HG03139 (cell line): ENCODE data around the gene UNC13B.

Source experiments
- ATAC-seq: cut with Tn5 transposase; IDR thresholded peaks from one replicate; pipeline ENCODE4 v1.9.1; 2021; ENCODE audit not compliant: unreplicated experiment

The UNC13B gene

DNA sequence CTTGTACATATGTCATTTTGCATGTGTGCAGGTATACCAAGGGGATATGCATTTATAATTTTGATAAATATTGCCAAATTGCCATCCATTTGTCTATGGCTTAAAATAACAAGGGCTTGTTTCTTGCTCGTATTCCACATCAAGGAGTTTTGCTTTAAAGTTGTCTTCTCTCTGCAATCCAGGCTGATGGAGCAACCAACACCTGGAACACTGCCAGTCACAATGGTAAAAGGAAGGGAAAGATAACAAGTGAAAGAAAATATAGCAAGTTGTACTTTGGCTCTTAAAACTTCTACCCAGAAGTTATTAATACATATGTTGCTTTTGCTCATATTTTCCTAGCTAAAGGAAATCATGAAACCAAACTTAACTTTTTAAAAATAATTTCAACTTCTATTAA, 156.9 kb downstream of the UNC13B start:
- ATAC-seq = no peak

- no peak for ATAC-seq
These were observed 160.5 kb downstream of the UNC13B start for GRCh38 chr9:35322075-35322885.

GRCh38 chr9:35324966-35325365, 163.2 kb downstream of the UNC13B start:
- ATAC-seq = no peak

- ATAC-seq = no peak
These were observed 171.7 kb downstream of the UNC13B start for GRCh38 chr9:35333551-35333950.

GRCh38 chr9:35335164-35335563, 173.4 kb downstream of the UNC13B start:
- ATAC-seq = no peak

GRCh38 chr9:35338086-35338485, 176.3 kb downstream of the UNC13B start:
- ATAC-seq = no peak

GRCh38 chr9:35338561-35339274, 176.9 kb downstream of the UNC13B start:
- ATAC-seq = no peak

DNA sequence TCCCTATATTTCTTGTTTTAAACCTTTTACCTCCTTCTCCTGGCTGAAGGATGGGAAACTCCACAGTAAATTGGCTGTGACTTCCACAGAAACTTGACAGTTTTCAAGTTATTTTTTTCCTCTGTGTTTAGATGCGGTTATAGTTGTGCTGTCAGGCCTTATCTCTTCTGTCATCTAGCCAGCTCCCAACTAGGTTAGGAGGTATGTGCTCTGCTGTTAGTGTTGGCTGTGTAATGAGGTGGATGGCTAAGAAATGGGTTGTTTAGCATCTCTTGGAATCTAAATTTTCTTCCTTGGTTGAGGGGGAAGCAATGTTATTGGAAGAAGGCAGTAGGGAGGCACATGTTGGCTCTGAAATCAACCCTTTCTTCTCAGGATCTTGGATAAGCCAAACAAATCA, 178.2 kb downstream of the UNC13B start:
- ATAC-seq = no peak

DNA sequence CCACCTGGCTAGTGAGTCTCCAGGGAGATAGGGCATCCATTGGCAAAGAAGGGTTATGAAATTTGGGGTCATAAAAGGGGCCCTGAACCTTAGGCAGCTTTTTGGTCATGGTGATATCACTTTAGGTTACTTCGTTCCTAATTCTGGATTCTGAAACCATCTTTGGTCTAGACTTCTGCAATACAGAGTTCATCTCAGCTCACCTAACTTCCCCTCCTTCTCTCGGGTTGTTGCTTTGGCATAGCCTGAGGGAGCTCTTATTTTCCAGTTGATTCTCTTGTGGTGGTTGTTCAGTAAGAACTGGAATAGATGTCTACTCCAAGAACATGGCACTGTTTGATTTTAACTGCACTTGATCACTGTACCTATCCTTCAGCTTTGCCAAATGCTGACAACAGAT, 179.2 kb downstream of the UNC13B start:
- no peak for ATAC-seq

DNA sequence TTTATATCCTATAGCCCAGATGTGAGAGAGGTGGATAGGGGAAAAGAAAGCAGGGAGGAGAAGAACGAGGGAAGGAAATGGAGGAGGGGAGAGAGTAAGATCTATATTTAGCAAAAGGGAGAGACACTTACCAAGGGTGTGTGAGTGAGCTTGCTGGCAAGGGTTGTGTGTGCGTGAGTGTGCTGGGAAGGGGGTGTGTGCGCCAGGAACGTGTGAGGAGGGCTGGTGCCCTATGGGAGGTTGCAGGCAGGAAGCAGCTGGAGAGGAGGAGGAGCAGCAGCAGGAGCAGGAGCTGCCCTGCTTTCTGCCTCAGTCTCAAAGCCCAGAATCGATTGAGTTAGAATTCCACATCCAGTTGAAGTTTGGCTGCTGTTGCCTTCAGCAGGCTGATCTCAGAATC, 179.8 kb downstream of the UNC13B start:
- no peak for ATAC-seq

DNA sequence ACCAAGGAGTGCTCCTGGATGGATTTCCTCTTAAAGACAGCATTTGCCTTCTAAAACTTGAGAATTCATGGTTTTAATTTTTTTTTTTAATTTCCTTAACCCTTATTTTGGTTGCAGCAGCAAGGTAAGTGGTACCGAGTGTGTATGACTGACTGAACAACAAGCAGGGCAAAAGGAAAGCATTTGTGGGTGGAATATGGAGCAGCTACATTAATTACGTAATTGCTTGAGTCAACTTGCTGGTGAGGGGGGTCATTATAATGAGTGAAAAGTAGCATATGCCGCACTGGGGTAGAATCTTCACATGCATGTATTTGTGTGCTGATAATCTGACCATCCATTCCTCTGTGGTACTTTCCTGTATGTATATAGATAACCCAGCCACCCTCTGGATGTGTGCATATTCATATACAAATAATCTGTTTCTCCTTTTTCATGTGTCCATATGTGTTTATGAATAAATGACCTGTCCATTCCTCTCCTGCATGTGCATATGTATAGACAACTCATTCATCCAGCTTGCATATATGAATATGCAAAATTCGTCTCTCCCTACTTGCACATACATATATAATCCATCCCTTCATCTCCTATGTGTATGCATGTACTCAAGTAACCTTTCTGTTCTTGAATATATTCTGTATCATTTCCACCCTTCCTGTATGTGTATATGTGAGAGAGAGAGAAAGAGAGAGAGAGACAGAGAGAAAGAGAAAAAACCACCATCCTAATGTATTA, 180.6 kb downstream of the UNC13B start:
- no peak for ATAC-seq

GRCh38 chr9:35348109-35348508, 186.3 kb downstream of the UNC13B start:
- ATAC-seq = no peak

GRCh38 chr9:35349287-35349990, 187.6 kb downstream of the UNC13B start:
- ATAC-seq = no peak

- no peak for ATAC-seq
These were observed 188.4 kb downstream of the UNC13B start for GRCh38 chr9:35350212-35350611.

- ATAC-seq = no peak
These were observed 189.2 kb downstream of the UNC13B start for GRCh38 chr9:35350827-35351549.

DNA sequence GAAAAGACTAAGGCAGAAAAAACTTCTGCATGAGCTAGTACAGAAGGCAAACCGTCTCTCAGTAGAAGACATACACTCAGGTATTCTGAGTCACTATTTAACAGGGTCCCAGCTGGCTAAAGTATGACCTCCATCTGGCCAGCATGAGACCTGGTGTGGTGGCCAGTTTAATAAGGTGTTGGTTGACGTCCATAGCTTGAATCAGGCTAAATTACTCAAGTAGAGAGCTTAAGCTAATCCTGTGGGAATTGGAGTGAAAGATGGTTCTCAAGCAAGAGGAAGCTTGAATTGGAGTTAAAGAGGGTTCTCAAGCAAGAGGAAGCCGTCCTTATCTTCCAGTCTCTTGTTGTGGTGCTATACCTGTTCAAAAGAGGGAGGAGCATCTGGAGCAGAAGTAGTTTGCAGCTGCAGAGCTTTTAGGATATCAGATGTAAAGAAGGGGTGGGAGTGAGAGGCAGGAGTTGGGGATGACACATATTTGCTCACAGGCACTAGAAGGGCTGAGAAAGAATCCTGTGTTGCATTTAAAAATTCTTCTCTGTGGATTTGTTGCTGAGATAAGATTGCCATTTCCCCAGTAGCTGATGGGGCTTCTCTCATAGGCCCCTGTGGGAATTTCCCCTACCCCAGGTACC, 192.0 kb downstream of the UNC13B start:
- no peak for ATAC-seq

DNA sequence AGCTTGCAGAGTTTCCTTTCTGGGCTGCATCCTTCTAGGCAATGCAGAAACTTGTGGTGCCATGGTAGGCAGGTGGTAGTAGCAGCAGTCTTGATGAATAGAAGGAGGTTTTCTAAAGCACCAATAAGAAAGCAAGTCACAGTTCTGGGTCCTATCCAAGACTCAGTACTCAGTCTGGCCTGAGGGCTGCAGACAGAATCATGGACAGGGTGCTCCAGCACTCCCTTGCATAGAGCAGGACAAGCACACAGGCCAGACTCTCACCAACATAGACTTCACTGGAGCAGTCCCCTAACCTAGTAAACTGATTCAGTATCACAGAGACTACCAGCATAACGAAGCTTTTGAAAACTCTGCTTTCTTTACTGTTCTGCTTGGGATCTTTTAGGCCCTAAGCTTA, 194.1 kb downstream of the UNC13B start:
- no peak for ATAC-seq

DNA sequence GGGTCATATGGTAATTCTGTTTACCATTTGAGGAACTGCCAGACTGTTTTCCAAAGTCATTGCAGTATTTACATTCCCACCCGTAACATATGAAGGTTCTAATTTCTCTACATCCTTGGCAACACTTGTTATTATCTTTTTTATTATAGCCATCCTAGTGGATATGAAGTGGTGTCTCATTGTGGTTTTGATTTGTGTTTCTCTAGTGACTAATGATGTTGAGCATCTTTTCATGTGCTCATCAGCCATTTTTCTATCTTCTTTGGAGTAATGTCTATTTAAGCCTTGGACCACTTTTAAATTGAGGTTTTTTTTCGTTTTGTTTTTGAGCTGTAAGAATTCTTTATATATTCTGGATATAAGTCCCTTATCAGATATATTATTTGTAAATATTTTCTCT, 195.3 kb downstream of the UNC13B start:
- ATAC-seq = no peak

DNA sequence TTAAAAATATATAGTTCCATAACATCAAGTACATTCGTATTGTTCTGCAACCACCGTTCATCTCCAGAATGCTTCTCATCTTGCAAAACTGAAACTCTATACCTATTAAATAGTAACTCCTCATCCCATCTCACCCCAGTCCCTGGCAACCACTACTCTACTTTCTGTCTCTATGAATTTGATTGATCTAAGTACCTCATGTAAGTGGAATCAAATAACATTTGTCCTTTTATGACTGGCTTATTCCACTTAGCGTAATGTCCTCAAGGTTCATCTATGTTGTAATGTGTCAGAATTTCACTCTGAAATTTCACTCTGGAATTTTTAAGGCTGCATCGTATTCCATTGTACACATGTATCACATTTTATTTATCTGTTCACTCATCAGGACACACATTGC, 196.0 kb downstream of the UNC13B start:
- ATAC-seq = no peak
